HL-60 (cell line): ENCODE data around the gene VDAC2.

Source experiments
- DNase-seq, 2 experiments: peaks; one replicate each; pipeline ENCODE4 v3.0.0-alpha.2; 2010 to 2020; ENCODE audit warnings: low read depth in 1 of 2, low spot score in 1 of 2
- H3K27ac ChIP-seq: fragments of 250-450 bp; sonication (Bioruptor Pico); replicated peaks from 2 replicates; pipeline ENCODE4 v1.5.1; 2020; ENCODE audit warnings: mild to moderate bottlenecking, moderate library complexity
- H3K27me3 ChIP-seq: fragments of 250-450 bp; sonication (Bioruptor Pico); 2 replicates; pipeline ENCODE4 v1.5.1; 2021; ENCODE audit warnings: mild to moderate bottlenecking, moderate library complexity; ENCODE audit not compliant: insufficient read depth, poor library complexity, severe bottlenecking
- H3K4me3 ChIP-seq: replicated peaks from 2 replicates; pipeline ENCODE4 v1.5.1; 2011; ENCODE audit warnings: mild to moderate bottlenecking, control low read depth, low read length; ENCODE audit not compliant: insufficient read depth
- CTCF ChIP-seq: IDR thresholded peaks from one replicate; pipeline ENCODE4 v1.5.1; 2011; ENCODE audit warnings: low read length, control low read depth, inconsistent platforms; ENCODE audit not compliant: insufficient read depth
- GABPA ChIP-seq: IDR thresholded peaks from 2 replicates; pipeline ENCODE4 v1.6.1; 2012; ENCODE audit warnings: low read depth
- POLR2AphosphoS5 ChIP-seq: IDR thresholded peaks from 2 replicates; pipeline ENCODE4 v1.6.1; 2012; ENCODE audit warnings: low read depth
- SPI1 ChIP-seq: IDR thresholded peaks from 2 replicates; pipeline ENCODE4 v1.6.1; 2012; ENCODE audit warnings: low read depth, mild to moderate bottlenecking, borderline replicate concordance
- TF ChIP-seq, protein P1 (sequence below): IDR thresholded peaks from 2 replicates; pipeline ENCODE4 v1.6.1; 2012; ENCODE audit warnings: low read depth; ENCODE audit not compliant: insufficient replicate concordance

Gene VDAC2

DNA sequence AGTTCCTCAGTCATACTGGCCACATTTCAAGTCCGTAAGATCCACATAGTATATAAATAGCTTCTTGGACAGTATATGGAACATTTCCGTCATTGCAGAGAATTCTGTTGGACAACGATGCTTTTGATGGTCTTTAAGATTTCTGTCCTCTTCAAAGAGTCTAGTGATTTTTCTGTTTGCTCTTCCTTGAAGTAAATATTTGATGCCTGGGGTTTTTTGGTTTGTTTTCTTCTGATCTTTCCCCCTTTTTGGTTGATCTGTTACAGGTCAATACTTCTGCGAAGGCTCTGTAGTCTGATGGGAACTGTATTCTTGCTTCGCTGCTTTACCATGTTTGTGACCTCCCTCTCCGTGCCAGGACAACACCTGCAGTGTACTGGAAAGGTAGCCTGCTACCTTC lies 42.3 kb upstream of the VDAC2 start:
- Histone ChIP-seq H3K27me3 (no peaks in the 10 kb centered on the region), H3K27ac (no peak overlapping the region), H3K4me3 (no peak overlapping the region)
- DNase-seq: no peak
- TF ChIP-seq SPI1 (no peak), GABPA (no peak), POLR2AphosphoS5 (no peak), CTCF (no peak)
- TF ChIP-seq, protein P1, sequence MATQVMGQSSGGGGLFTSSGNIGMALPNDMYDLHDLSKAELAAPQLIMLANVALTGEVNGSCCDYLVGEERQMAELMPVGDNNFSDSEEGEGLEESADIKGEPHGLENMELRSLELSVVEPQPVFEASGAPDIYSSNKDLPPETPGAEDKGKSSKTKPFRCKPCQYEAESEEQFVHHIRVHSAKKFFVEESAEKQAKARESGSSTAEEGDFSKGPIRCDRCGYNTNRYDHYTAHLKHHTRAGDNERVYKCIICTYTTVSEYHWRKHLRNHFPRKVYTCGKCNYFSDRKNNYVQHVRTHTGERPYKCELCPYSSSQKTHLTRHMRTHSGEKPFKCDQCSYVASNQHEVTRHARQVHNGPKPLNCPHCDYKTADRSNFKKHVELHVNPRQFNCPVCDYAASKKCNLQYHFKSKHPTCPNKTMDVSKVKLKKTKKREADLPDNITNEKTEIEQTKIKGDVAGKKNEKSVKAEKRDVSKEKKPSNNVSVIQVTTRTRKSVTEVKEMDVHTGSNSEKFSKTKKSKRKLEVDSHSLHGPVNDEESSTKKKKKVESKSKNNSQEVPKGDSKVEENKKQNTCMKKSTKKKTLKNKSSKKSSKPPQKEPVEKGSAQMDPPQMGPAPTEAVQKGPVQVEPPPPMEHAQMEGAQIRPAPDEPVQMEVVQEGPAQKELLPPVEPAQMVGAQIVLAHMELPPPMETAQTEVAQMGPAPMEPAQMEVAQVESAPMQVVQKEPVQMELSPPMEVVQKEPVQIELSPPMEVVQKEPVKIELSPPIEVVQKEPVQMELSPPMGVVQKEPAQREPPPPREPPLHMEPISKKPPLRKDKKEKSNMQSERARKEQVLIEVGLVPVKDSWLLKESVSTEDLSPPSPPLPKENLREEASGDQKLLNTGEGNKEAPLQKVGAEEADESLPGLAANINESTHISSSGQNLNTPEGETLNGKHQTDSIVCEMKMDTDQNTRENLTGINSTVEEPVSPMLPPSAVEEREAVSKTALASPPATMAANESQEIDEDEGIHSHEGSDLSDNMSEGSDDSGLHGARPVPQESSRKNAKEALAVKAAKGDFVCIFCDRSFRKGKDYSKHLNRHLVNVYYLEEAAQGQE: no peak

- Histone ChIP-seq H3K27me3 (no peaks in the 10 kb centered on the region), H3K27ac (no peak overlapping the region), H3K4me3 (no peak overlapping the region)
- TF ChIP-seq POLR2AphosphoS5 (no peak), SPI1 (no peak), CTCF (no peak), GABPA (no peak)
- TF ChIP-seq, protein P1: no peak
- DNase-seq: no peak
Measured at GRCh38 chr10:75170215-75170614, 40.4 kb upstream of the VDAC2 start.

DNA sequence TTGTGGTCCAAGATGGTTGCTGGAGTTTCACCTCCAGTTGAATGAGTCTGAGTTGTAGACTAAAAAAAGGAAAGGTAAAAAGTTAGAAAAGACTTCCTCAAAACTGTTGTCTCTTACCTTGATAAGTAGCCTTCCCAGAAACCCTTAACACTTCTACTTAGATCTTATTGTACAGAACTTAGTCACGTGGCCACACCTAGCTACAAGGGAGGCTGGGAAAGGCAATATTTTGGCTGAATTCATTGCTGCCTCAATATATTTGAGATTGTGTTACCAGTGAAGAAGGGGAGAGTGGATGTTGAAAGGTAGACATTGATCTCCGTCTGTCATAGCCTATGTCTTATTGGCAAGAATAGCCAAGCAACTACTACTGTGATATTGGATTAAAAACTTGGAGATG lies 35.5 kb upstream of the VDAC2 start:
- no peak overlapping the region for H3K27ac ChIP-seq
- DNase-seq: no peak
- H3K27me3 ChIP-seq: no peaks in the 10 kb centered on the region
- no peak overlapping the region for H3K4me3 ChIP-seq
- TF ChIP-seq POLR2AphosphoS5 (no peak), CTCF (no peak), SPI1 (no peak), GABPA (no peak)
- TF ChIP-seq, protein P1: no peak
